ENCODE data around the gene SDR42E1.

GRCh38 chr16:82037666-82038065 lies 26.4 kb upstream of the SDR42E1 start:
- TF ChIP-seq POLR2A (IDR thresholded peaks at IDR 0.05) (no peak), CTCF (IDR thresholded peaks at IDR 0.05) (no peak)
